ENCODE measurements around the gene OSBPL5. TPM values are rescaled to one million over a fixed set of nuclear protein-coding genes. Genes with fewer than 3 reads are reported as not detected.

OSBPL5 gene
- total RNA-seq, 4 donors from 2014 or later: 37.3 to 211 (median 105) TPM

- Histone ChIP-seq H3K4me1 (peaks cover 37 to 64% (median 45%) of the 10 kb centered on the region in 4 donors), H3K36me3 (no peaks in the 10 kb centered on the region), H3K27ac (peak overlapping the region; percentile 71 to 85 (median 82)), H3K4me3 (no peak overlapping the region), H3K27me3 (no peaks in the 10 kb centered on the region), H3K9me3 (no peaks in the 10 kb centered on the region)
- 74 to 82% methylated on average over 2 to 24 of the region's 24 CpGs for WGBS, 2 donors (ENCODE audit: low coverage in 1 of 2)
- DNase-seq: no peak
- intact Hi-C loops (cut with DNase I; ENCODE audit: low total_unique reads) (no loop called here), in situ Hi-C loops (cut with MboI; ENCODE audit: low pct_ligation_motif_present in 1 of 4, low pct_unique_long_range_greater_than_20kb in 1 of 4, low sequenced_read_pairs in 3 of 4) (no loop called here)
- TF ChIP-seq POLR2A (IDR thresholded peaks at IDR 0.05) (no peak), CTCF (IDR thresholded peaks at IDR 0.05) (no peak), EP300 (IDR thresholded peaks at IDR 0.05; ENCODE audit: low read depth) (no peak), POLR2AphosphoS5 (IDR thresholded peaks at IDR 0.05) (no peak)
These were observed 11.0 kb downstream of the OSBPL5 start for GRCh38 chr11:3154001-3154599.

DNA sequence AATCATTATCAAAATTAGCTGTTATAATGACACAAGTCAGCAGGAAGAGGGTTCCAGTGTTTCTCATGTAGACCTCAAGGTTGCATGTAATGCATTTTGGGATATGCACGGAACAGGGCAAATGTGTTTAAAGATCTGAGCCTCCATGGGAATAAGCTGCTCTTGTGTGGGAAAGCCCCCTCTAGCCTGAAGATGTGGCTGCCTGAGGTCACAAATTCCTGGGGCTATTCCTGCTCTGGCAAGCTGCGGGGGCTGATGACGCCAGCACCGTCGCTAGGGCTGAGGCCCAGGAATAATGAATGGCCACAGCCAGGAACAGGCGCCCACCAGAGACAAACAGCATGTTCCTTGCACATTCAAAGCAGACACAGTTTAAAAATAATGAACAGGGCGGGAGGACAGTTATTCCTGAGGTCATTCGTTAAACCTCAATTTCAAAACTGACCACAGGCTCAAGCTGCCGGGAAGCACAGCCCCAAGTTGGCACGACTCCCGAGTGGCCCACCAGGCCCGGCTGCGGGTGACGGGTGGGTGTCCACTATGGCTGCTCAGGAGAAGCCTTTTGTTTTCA, 11.7 kb downstream of the OSBPL5 start:
- TF ChIP-seq POLR2A (IDR thresholded peaks at IDR 0.05) (no peak), POLR2AphosphoS5 (IDR thresholded peaks at IDR 0.05) (peak; percentile 26 to 56 (median 55))
- intact Hi-C loops (cut with DNase I; ENCODE audit: low total_unique reads) (no loop called here), in situ Hi-C loops (cut with MboI; ENCODE audit: low pct_ligation_motif_present in 1 of 4, low pct_unique_long_range_greater_than_20kb in 1 of 4, low sequenced_read_pairs in 3 of 4) (no loop called here)
- H3K4me1 ChIP-seq: peaks cover 33 to 66% (median 49%) of the 10 kb centered on the region in 4 donors
- H3K9me3 ChIP-seq: no peaks in the 10 kb centered on the region
- no peaks in the 10 kb centered on the region for H3K27me3 ChIP-seq
- H3K4me3 ChIP-seq: no peak overlapping the region
- peak; percentile 53 for DNase-seq
- WGBS, 2 donors (ENCODE audit: low coverage in 1 of 2): 63 to 70% methylated on average over 4 to 14 of the region's 14 CpGs
- H3K36me3 ChIP-seq: no peaks in the 10 kb centered on the region
- H3K27ac ChIP-seq: peak overlapping the region; percentile 71 to 85 (median 82)

- H3K4me1 ChIP-seq: peaks cover 41 to 70% (median 56%) of the 10 kb centered on the region in 4 donors
- WGBS, 2 donors (ENCODE audit: low coverage in 1 of 2): 85 to 90% methylated on average over 11 to 29 of the region's 29 CpGs
These were observed 12.5 kb downstream of the OSBPL5 start for GRCh38 chr11:3152471-3153110.

DNA sequence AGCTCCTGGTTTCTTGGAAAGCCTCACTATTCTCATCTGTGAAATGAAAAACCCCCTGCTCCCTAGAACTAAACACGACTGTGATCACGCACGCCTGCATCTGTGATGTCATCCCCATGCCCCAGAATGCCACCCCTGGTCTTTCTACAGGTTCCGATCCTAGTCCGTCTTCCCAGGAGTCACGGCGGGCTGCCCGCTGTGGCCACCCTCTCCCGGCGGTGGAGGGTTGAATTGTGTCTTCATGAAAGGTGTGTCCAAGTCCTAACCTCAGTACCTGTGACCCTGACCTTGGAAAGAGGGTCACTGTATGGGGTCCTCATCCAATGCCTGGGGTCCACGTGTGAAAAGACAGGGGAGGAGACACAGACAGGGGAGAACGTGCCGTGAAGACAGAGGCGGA, 14.4 kb downstream of the OSBPL5 start:
- no peaks in the 10 kb centered on the region for H3K36me3 ChIP-seq
- TF ChIP-seq CTCF (IDR thresholded peaks at IDR 0.05) (no peak), POLR2AphosphoS5 (IDR thresholded peaks at IDR 0.05) (no peak), POLR2A (IDR thresholded peaks at IDR 0.05) (no peak), EP300 (IDR thresholded peaks at IDR 0.05; ENCODE audit: low read depth) (no peak)
- intact Hi-C loops (cut with DNase I; ENCODE audit: low total_unique reads): no loop called here
- WGBS, 2 donors (ENCODE audit: low coverage in 1 of 2): 87% methylated on average over 14 of the region's 14 CpGs; no CpG with 5 or more reads in 1 of the 2 donors
- in situ Hi-C loops (cut with MboI; ENCODE audit: low pct_ligation_motif_present in 1 of 4, low pct_unique_long_range_greater_than_20kb in 1 of 4, low sequenced_read_pairs in 3 of 4): no loop called here
- peaks cover 38 to 65% (median 55%) of the 10 kb centered on the region in 4 donors for H3K4me1 ChIP-seq
- H3K27me3 ChIP-seq: no peaks in the 10 kb centered on the region
- no peaks in the 10 kb centered on the region for H3K9me3 ChIP-seq
- DNase-seq: no peak
- H3K4me3 ChIP-seq: no peak overlapping the region
- H3K27ac ChIP-seq: no peak overlapping the region

More at GRCh38 chr11:3152471-3153110, 12.5 kb downstream of the OSBPL5 start:
- no peak for DNase-seq
- no peak overlapping the region for H3K4me3 ChIP-seq
- in situ Hi-C loops (cut with MboI; ENCODE audit: low pct_ligation_motif_present in 1 of 4, low pct_unique_long_range_greater_than_20kb in 1 of 4, low sequenced_read_pairs in 3 of 4) (no loop called here), intact Hi-C loops (cut with DNase I; ENCODE audit: low total_unique reads) (no loop called here)
- no peaks in the 10 kb centered on the region for H3K27me3 ChIP-seq
- peak overlapping the region; percentile 71 to 85 (median 82) for H3K27ac ChIP-seq
- H3K36me3 ChIP-seq: no peaks in the 10 kb centered on the region
- no peaks in the 10 kb centered on the region for H3K9me3 ChIP-seq
- no peak for TF ChIP-seq POLR2AphosphoS5 (IDR thresholded peaks at IDR 0.05)
- no peak for TF ChIP-seq CTCF (IDR thresholded peaks at IDR 0.05)
- TF ChIP-seq POLR2A (IDR thresholded peaks at IDR 0.05): no peak
- TF ChIP-seq EP300 (IDR thresholded peaks at IDR 0.05; ENCODE audit: low read depth): no peak
